D341Med (cell line): Measurements from ENCODE around the gene TNIP1.
A peak's percentile ranks its signal among the peaks of the same experiment; 100 is the strongest.

Experiments used
- DNase-seq: peaks from one replicate; pipeline ENCODE4 v3.0.0; 2012; ENCODE audit warnings: low spot score

TNIP1 gene

GRCh38 chr5:151022511-151023018, 58.3 kb downstream of the TNIP1 start:
- no peak for DNase-seq

GRCh38 chr5:151021746-151022145, 59.1 kb downstream of the TNIP1 start:
- no peak for DNase-seq

- DNase-seq, result peak; percentile 75
These were observed 60.3 kb downstream of the TNIP1 start, which contains the start of gene GPX3 for GRCh38 chr5:151020304-151021110. TSS of gene GPX3 (plus strand) at chr5:151020591. CDS start at chr5:151020655, 64 bp downstream.

GRCh38 chr5:151019331-151019730, 61.5 kb downstream of the TNIP1 start:
- peak; percentile 60 for DNase-seq

- DNase-seq, result no peak
These were observed 62.0 kb downstream of the TNIP1 start for GRCh38 chr5:151018846-151019245.

- DNase-seq, result no peak
These were observed 62.9 kb downstream of the TNIP1 start for GRCh38 chr5:151017897-151018296.

GRCh38 chr5:151016700-151017099, 64.1 kb downstream of the TNIP1 start:
- no peak for DNase-seq

GRCh38 chr5:151015974-151016587, 64.8 kb downstream of the TNIP1 start:
- DNase-seq, result no peak

GRCh38 chr5:151014680-151015343, 66.0 kb downstream of the TNIP1 start:
- DNase-seq, result no peak

- no peak for DNase-seq
These were observed 68.0 kb downstream of the TNIP1 start for GRCh38 chr5:151012862-151013261.

- no peak for DNase-seq
These were observed 71.9 kb downstream of the TNIP1 start for GRCh38 chr5:151008906-151009305.

- no peak for DNase-seq
These were observed 72.7 kb downstream of the TNIP1 start for GRCh38 chr5:151008210-151008491.

GRCh38 chr5:151007430-151008209, 73.2 kb downstream of the TNIP1 start:
- DNase-seq, result no peak

GRCh38 chr5:151006704-151007334, 74.0 kb downstream of the TNIP1 start:
- no peak for DNase-seq

GRCh38 chr5:151005950-151006576, 74.8 kb downstream of the TNIP1 start:
- no peak for DNase-seq

- no peak for DNase-seq
These were observed 75.5 kb downstream of the TNIP1 start for GRCh38 chr5:151005187-151005949.

- DNase-seq, result no peak
These were observed 76.3 kb downstream of the TNIP1 start for GRCh38 chr5:151004499-151004898.

GRCh38 chr5:151003503-151003860, 77.4 kb downstream of the TNIP1 start:
- no peak for DNase-seq

- DNase-seq, result no peak
These were observed 77.9 kb downstream of the TNIP1 start for GRCh38 chr5:151002681-151003502.

- no peak for DNase-seq
These were observed 78.6 kb downstream of the TNIP1 start for GRCh38 chr5:151002250-151002649.
